22Rv1 (cell line): Measurements from ENCODE around the gene ZBTB20.

ENCODE experiments used
- CTCF ChIP-seq: fragments of 450-650 bp; IDR thresholded peaks from 2 replicates; pipeline ENCODE4 v1.5.1; 2017; ENCODE audit warnings: mild to moderate bottlenecking
- ZFX ChIP-seq: fragments of 450-650 bp; IDR thresholded peaks from 2 replicates; pipeline ENCODE4 v1.6.1; 2017; ENCODE audit warnings: antibody characterized with exemption, borderline replicate concordance

DNA sequence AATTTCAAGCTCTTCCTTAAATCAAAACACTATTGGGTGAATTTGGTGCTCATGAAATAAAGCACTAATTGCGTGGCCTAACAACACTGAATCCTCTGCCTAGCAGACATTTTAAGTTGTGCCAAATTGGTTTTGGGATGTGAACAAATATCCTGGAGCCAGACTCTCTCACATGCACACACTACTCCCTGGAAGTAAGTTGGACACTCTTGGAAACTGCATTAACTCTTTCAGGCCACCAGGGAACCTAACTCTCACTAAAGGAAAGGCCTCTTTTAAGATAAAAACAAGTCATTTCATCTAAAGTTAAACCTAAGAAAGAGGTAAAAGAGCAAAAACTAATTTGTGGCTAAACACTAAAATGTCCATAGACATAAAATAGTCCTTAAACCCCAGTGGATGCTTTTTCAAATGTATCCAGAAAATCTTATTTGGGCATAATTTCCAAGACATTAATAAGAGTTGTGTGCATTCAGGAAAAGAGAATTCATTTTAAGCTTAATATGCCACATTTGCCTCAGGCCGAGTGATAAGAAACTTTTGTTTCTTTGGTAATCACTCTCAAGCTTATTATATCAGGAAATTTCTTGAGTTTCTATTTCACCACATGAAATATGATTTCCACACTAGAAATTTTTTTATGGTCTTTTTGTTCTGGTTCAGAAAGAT is 61.8 kb downstream of the ZBTB20 start:
- no peak for TF ChIP-seq CTCF
- no peak for TF ChIP-seq ZFX
